Suprapubic skin (tissue), 4 donors: ENCODE measurements around the gene ARHGAP25. TPM values are rescaled to one million over a fixed set of nuclear protein-coding genes. Genes with fewer than 3 reads are reported as not detected.
A peak's percentile ranks its signal among the peaks of the same experiment; 100 is the strongest.
"Not testable (repeated sequence)": the region's sequence is repeated elsewhere in the genome, so short reads cannot be mapped to it uniquely, and the experiment has no call there.

Experiments used
- DNase-seq, 2 donors: peaks; one replicate each; pipeline ENCODE4 v3.0.0-alpha.2; 2019; ENCODE audit warnings: low spot score in 2 of 2
- H3K27ac ChIP-seq: fragments of 200-600 bp; sonication (generic); one replicate; pipeline ENCODE4 v1.5.1; 2019
- H3K27me3 ChIP-seq: fragments of 200-600 bp; sonication (generic); one replicate; pipeline ENCODE4 v1.5.1; 2019
- H3K36me3 ChIP-seq: fragments of 200-600 bp; sonication (generic); one replicate; pipeline ENCODE4 v1.5.1; 2019
- H3K4me1 ChIP-seq: fragments of 200-600 bp; sonication (generic); one replicate; pipeline ENCODE4 v1.5.1; 2019
- H3K4me3 ChIP-seq: fragments of 200-600 bp; sonication (generic); one replicate; pipeline ENCODE4 v1.5.1; 2019; ENCODE audit warnings: mild to moderate bottlenecking
- H3K9me3 ChIP-seq: fragments of 200-600 bp; sonication (generic); one replicate; pipeline ENCODE4 v1.5.1; 2019
- EP300 ChIP-seq: sonication (generic); formaldehyde crosslinking; IDR thresholded peaks from one replicate; pipeline ENCODE4 v1.6.1; 2017; ENCODE audit warnings: antibody characterized with exemption
- POLR2A ChIP-seq, 2 donors: fragments of 450-650 bp; IDR thresholded peaks; one replicate each; pipeline ENCODE4 v1.6.1; 2017; ENCODE audit warnings: antibody characterized with exemption in 2 of 2, mild to moderate bottlenecking in 2 of 2, moderate library complexity in 2 of 2
- POLR2AphosphoS5 ChIP-seq, 3 donors: sonication (generic); formaldehyde crosslinking; IDR thresholded peaks; one replicate each; pipeline ENCODE4 v1.6.1; 2017; ENCODE audit warnings: antibody characterized with exemption in 3 of 3
- WGBS: methylation state at CpG from one replicate; pipeline ENCODE4 v1.1.5; 2018; 5-methylcytosine and 5-hydroxymethylcytosine counted together
- total RNA-seq, 4 donors: library from RNA; depleted of rRNA; stranded (reverse); fragments of >200 nt; gene quantifications; one replicate each; pipeline ENCODE4 v1.1.0, GENCODE V29; 2016
- TF ChIP-seq, protein P1 (sequence below), 2 donors: fragments of 200-600 bp in 1 of 2; fragments of 450-650 bp in 1 of 2; sonication (generic) in 1 of 2; IDR thresholded peaks; one replicate each; pipeline ENCODE4 v1.5.1; 2016 to 2019; ENCODE audit warnings: antibody characterized with exemption in 2 of 2, mild to moderate bottlenecking in 1 of 2, moderate library complexity in 1 of 2

The ARHGAP25 gene
- total RNA-seq, 4 donors from 2014 or later, result 2.0 to 10.9 (median 6.1) TPM

DNA sequence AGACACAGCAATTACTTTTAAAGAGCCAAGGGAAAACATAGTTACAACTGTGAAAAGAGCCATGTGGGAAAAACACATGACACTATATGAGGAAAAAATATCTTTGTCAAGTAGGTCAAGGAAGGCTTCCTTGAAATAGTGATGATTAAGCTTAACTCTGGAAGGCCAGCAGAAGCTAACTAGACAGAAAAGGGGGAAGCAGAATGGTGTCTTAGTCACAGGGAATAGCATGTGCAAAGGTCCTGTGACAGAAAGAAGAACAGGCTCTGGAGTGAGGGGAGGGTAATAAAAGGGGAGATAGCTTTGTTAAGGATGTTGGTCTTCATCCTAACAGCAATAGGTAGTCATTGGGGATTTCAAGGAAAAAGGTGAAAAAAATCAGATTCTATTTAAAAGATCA is 64.0 kb downstream of the ARHGAP25 start:
- TF ChIP-seq, protein P1, sequence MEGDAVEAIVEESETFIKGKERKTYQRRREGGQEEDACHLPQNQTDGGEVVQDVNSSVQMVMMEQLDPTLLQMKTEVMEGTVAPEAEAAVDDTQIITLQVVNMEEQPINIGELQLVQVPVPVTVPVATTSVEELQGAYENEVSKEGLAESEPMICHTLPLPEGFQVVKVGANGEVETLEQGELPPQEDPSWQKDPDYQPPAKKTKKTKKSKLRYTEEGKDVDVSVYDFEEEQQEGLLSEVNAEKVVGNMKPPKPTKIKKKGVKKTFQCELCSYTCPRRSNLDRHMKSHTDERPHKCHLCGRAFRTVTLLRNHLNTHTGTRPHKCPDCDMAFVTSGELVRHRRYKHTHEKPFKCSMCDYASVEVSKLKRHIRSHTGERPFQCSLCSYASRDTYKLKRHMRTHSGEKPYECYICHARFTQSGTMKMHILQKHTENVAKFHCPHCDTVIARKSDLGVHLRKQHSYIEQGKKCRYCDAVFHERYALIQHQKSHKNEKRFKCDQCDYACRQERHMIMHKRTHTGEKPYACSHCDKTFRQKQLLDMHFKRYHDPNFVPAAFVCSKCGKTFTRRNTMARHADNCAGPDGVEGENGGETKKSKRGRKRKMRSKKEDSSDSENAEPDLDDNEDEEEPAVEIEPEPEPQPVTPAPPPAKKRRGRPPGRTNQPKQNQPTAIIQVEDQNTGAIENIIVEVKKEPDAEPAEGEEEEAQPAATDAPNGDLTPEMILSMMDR (IDR thresholded peaks at IDR 0.05), result no peak
- TF ChIP-seq EP300 (no peak), POLR2A (IDR thresholded peaks at IDR 0.05) (no peak), POLR2AphosphoS5 (IDR thresholded peaks at IDR 0.05) (no peak)
- H3K27ac ChIP-seq, result no peak overlapping the region
- H3K9me3 ChIP-seq, result no peaks in the 10 kb centered on the region
- H3K4me3 ChIP-seq, result no peak overlapping the region
- H3K36me3 ChIP-seq, result no peaks in the 10 kb centered on the region
- H3K27me3 ChIP-seq, result no peaks in the 10 kb centered on the region
- DNase-seq, result no peak
- peaks cover 43% of the 10 kb centered on the region for H3K4me1 ChIP-seq

DNA sequence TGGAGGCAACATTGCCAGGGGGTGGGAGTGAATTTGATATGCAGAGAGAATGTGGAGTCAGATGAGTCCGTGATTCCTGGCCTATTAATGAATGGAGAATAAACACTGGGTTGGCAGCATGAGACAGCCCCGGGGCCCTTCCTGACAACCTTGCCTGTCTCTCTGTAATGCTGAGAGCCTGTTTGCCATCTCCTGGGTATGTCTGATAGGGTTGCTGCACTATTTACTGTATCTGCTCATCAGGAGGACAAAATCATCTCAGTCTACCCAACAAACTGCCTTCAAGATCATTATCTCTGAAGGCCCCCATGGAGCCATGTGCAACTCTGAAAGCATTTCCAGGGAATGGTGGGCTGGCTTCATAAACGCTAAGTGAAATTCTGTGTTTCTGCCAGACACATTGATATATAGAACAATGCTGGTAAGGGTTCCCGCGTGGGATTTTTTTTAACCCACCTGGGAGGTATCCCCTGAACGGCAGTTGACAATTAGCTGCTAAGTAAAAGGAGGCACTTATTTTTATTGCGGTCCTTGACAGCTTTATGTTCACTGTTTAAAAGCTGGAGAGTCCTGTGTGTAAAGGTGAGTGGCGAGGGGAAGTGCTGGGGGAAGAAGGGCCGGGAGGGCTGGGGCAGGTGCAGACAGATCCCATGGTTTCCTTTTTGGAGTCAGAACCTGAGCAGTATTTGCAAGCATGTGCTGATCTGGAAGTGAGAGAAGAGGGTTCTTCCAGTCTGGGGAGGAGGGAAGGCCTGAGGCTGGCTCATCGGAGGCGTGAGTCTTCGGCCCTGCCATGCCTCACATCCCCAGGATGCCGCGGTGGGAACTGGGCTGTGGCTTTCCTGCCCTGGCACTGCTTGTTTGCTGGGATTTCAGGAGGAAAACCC is 64.8 kb downstream of the ARHGAP25 start:
- 59% methylated on average over 14 of the region's 14 CpGs for WGBS
- TF ChIP-seq POLR2A (IDR thresholded peaks at IDR 0.05) (no peak), EP300 (no peak), POLR2AphosphoS5 (IDR thresholded peaks at IDR 0.05) (no peak)
- TF ChIP-seq, protein P1 (IDR thresholded peaks at IDR 0.05), result no peak
- Histone ChIP-seq H3K9me3 (no peaks in the 10 kb centered on the region), H3K27me3 (no peaks in the 10 kb centered on the region), H3K4me1 (peaks cover 43% of the 10 kb centered on the region), H3K4me3 (no peak overlapping the region), H3K27ac (peak overlapping the region; percentile 24), H3K36me3 (no peaks in the 10 kb centered on the region)
- no peak for DNase-seq

- WGBS, result 70% methylated on average over 4 of the region's 4 CpGs
- Histone ChIP-seq H3K36me3 (no peaks in the 10 kb centered on the region), H3K27me3 (no peaks in the 10 kb centered on the region), H3K27ac (peak overlapping the region; percentile 24), H3K4me1 (peaks cover 45% of the 10 kb centered on the region), H3K4me3 (no peak overlapping the region), H3K9me3 (no peaks in the 10 kb centered on the region)
- DNase-seq, result no peak
- TF ChIP-seq POLR2AphosphoS5 (IDR thresholded peaks at IDR 0.05), result no peak
- TF ChIP-seq, protein P1 (IDR thresholded peaks at IDR 0.05), result no peak
- TF ChIP-seq EP300, result no peak
- TF ChIP-seq POLR2A (IDR thresholded peaks at IDR 0.05), result no peak
These were observed 65.4 kb downstream of the ARHGAP25 start for GRCh38 chr2:68800027-68800401.

- WGBS, result 73% methylated on average over 2 of the region's 2 CpGs
- H3K9me3 ChIP-seq, result no peaks in the 10 kb centered on the region
- TF ChIP-seq EP300, result no peak
- TF ChIP-seq, protein P1 (IDR thresholded peaks at IDR 0.05), result no peak
- no peak for TF ChIP-seq POLR2A (IDR thresholded peaks at IDR 0.05)
- TF ChIP-seq POLR2AphosphoS5 (IDR thresholded peaks at IDR 0.05), result no peak
- no peaks in the 10 kb centered on the region for H3K36me3 ChIP-seq
- no peak for DNase-seq
- H3K27ac ChIP-seq, result no peak overlapping the region
- H3K4me1 ChIP-seq, result peaks cover 50% of the 10 kb centered on the region
- no peaks in the 10 kb centered on the region for H3K27me3 ChIP-seq
- H3K4me3 ChIP-seq, result no peak overlapping the region
These were observed 65.9 kb downstream of the ARHGAP25 start for GRCh38 chr2:68800517-68800916.

- not testable (repeated sequence) for H3K27me3 ChIP-seq, DNase-seq, H3K4me3 ChIP-seq, H3K27ac ChIP-seq, H3K36me3 ChIP-seq, H3K9me3 ChIP-seq
- peaks cover 56% of the 10 kb centered on the region for H3K4me1 ChIP-seq
- WGBS, result 90% methylated on average over 8 of the region's 9 CpGs
These were observed 67.5 kb downstream of the ARHGAP25 start for GRCh38 chr2:68802161-68802560.
